Dendritic cell treated with granulocyte-macrophage colony-stimulating factor and Interleukin-4, amounts not matched to agents 40 ng/mL and 50 ng/mL, for 4 days (primary cell): ENCODE data around the gene GRM1.

Experiments used
- H3K27ac Mint-ChIP-seq: one replicate; pipeline ENCODE4 v1.8.0; 2022; ENCODE audit warnings: mild to moderate bottlenecking, mixed read lengths
- H3K27me3 Mint-ChIP-seq: one replicate; pipeline ENCODE4 v1.8.0; 2022; ENCODE audit warnings: mild to moderate bottlenecking, mixed read lengths
- H3K36me3 Mint-ChIP-seq: one replicate; pipeline ENCODE4 v1.8.0; 2022; ENCODE audit warnings: low read depth, mixed read lengths
- H3K4me1 Mint-ChIP-seq: one replicate; pipeline ENCODE4 v1.8.0; 2022; ENCODE audit warnings: low read depth, mixed read lengths
- H3K4me3 Mint-ChIP-seq: one replicate; pipeline ENCODE4 v1.8.0; 2022; ENCODE audit warnings: mild to moderate bottlenecking, moderate library complexity, mixed read lengths
- H3K9me3 Mint-ChIP-seq: one replicate; pipeline ENCODE4 v1.8.0; 2022; ENCODE audit warnings: mixed read lengths
- intact Hi-C: fragments of 100-400 bp; cut with micrococcal nuclease; formaldehyde crosslinking; loops from one replicate; pipeline ENCODE4 v1.15.0; 2022

The GRM1 gene

DNA sequence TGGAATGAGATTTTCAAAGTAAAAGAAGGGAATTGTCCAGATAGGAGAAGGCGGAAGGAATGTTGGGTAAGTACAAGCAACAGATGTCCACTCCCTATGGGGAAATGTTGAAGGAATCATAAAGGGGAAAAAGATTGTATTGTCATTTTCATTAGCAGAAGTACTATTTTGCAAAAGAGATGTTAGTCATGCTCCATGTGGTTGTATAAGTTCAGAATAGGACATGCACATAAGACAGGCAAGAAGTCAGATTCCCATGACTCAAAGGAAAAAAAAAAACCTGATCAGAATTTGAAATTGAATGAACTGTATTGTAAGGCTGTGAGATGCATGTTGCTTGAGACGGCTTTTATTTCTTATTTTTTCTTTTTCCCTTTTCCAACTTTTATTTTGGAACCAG lies 36.8 kb downstream of the GRM1 start:
- Mint-ChIP-seq H3K9me3 (no peaks in the 10 kb centered on the region), H3K4me1 (no peaks in the 10 kb centered on the region), H3K27ac (no peak overlapping the region), H3K4me3 (no peak overlapping the region), H3K36me3 (no peaks in the 10 kb centered on the region), H3K27me3 (no peaks in the 10 kb centered on the region)
- intact Hi-C loops: no loop called here

DNA sequence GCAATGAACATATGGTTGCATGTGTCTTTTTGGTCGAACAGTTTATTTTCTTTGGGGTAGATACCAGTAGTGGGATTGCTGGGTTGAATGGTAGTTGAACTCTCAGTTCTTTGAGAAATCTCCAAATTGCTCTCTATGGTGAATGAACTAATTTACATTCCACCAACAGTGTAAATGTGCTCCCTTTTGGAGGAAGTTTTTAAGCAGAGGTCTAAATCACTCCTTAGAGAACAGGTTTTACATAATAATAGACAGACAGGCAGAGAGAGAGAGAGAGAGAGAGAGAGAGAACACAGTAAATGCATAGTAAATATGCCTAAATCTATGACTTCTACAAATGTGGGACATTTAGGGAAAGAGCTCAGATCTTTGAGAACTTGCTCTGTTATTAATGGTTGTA lies 37.6 kb downstream of the GRM1 start:
- H3K27me3 Mint-ChIP-seq: no peaks in the 10 kb centered on the region
- intact Hi-C loops: no loop called here
- no peaks in the 10 kb centered on the region for H3K36me3 Mint-ChIP-seq
- no peak overlapping the region for H3K27ac Mint-ChIP-seq
- H3K4me1 Mint-ChIP-seq: no peaks in the 10 kb centered on the region
- no peaks in the 10 kb centered on the region for H3K9me3 Mint-ChIP-seq
- H3K4me3 Mint-ChIP-seq: no peak overlapping the region

DNA sequence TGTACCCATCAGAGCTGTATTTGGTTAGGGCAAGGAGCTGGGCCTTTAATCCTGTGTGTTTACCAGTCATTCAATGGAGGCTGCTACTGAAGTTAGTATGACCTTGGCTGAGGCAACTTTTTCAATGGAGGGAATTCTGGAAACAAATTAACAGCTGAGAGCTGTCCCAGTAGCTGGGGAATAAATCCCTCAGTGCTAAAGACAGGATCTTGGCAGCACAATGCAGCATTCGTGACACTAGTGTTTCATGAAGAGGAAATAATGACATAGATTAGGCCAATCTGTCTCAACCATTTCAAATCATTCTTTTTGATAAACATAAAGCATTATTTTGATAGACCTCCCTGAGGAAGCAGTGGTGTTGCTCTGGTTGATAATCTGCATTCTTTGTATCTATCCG lies 42.9 kb downstream of the GRM1 start:
- intact Hi-C loops: no loop called here
- Mint-ChIP-seq H3K27me3 (no peaks in the 10 kb centered on the region), H3K36me3 (no peaks in the 10 kb centered on the region), H3K4me1 (no peaks in the 10 kb centered on the region), H3K27ac (no peak overlapping the region), H3K9me3 (no peaks in the 10 kb centered on the region), H3K4me3 (no peak overlapping the region)

DNA sequence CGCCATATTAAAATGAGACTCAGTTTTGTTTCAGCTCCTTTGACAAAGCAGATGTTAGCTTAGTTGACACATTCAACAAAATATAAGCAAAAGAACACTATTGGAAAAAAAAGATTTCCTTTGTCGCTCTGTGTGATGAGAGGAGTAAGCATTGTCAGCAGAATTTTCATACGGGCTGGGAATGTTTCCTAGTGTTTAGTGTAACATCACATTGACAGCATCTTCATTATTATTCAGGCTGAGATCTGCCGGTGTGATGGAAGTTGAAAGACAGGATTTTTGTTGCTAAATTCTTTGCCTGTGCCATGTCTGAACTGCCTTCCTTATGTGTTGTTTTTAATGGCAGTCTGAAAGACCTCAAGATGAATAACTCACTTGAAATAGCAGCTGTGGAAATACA lies 49.1 kb downstream of the GRM1 start:
- H3K27me3 Mint-ChIP-seq: no peaks in the 10 kb centered on the region
- H3K4me3 Mint-ChIP-seq: no peak overlapping the region
- H3K27ac Mint-ChIP-seq: no peak overlapping the region
- intact Hi-C loops: no loop called here
- no peaks in the 10 kb centered on the region for H3K4me1 Mint-ChIP-seq
- no peaks in the 10 kb centered on the region for H3K36me3 Mint-ChIP-seq
- H3K9me3 Mint-ChIP-seq: no peaks in the 10 kb centered on the region

DNA sequence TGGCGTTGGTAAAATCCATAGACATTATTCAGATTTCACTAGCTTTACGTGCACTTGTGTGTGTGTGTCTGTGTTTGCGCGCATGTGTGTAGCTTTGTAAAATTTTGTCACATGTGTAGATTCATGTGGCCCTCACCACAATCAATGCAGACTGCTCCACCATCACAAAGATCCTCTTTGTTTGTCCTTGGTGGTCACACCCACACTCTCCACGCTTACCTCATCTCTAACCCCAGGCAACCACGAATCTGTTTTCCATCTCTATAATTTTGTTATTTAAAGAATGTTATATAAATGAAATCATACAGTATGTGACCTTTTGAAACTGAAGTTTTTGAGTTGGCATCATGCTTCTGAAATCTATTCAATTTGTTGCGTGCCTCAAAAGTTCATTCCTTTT lies 58.5 kb downstream of the GRM1 start:
- Mint-ChIP-seq H3K4me1 (no peaks in the 10 kb centered on the region), H3K27ac (no peak overlapping the region), H3K27me3 (no peaks in the 10 kb centered on the region), H3K9me3 (no peaks in the 10 kb centered on the region), H3K4me3 (no peak overlapping the region), H3K36me3 (no peaks in the 10 kb centered on the region)
- intact Hi-C loops: no loop called here

DNA sequence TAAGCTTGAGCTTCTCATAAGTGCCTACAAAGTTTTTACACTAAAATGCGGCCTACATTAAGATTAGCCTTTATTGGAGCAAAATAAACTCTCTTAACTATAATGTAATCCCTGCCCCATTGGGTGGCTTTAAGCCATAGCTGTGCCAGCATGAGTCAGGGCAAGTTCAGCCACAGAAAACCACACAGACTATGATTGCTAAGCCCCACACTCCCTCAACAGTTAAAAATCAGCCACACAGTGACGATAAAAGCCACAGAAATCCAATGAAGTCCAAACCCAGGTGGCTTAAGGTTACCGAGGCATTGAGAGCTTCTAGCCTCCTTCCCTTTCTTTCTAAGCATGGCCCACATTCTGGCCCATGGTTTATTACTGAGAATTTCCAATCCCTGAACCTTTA lies 61.6 kb downstream of the GRM1 start:
- Mint-ChIP-seq H3K36me3 (no peaks in the 10 kb centered on the region), H3K4me1 (no peaks in the 10 kb centered on the region), H3K27ac (no peak overlapping the region), H3K27me3 (no peaks in the 10 kb centered on the region), H3K4me3 (no peak overlapping the region), H3K9me3 (no peaks in the 10 kb centered on the region)
- intact Hi-C loops: no loop called here

DNA sequence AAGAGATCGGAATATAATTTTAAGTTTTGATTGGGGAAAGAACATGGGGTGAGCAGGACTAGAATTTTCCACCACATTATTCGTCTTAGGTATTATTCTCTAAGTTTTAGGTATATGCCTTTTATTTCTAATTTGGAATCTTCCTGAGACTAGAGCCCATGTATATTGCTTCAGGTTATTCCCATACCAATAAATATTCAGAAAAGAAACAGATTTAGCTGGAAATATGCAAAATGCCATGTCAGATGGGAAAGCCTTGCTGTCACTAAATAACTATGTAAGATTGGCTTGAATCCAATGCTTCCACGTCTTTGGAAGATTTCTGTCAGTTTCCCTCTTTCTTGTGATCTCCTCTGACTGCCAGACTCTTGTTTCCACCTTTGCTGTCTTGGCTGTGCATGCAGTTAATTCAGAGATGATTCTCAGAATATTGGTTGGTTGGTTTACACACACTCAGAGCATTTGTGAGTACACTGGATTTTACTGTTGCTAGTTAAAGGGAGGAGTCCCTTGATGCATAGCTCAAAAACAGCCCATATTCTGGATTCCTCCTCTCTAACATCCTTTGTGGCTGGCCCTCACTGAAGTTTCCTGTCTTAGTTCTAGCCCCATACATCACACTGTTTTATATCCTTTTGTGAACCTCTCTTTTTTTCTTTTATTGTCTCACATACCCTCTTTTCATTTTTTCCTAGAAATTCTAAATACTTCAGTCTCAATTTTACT lies 64.3 kb downstream of the GRM1 start:
- H3K9me3 Mint-ChIP-seq: no peaks in the 10 kb centered on the region
- no peak overlapping the region for H3K27ac Mint-ChIP-seq
- no peak overlapping the region for H3K4me3 Mint-ChIP-seq
- no peaks in the 10 kb centered on the region for H3K36me3 Mint-ChIP-seq
- no peaks in the 10 kb centered on the region for H3K27me3 Mint-ChIP-seq
- H3K4me1 Mint-ChIP-seq: no peaks in the 10 kb centered on the region
- intact Hi-C loops: no loop called here

DNA sequence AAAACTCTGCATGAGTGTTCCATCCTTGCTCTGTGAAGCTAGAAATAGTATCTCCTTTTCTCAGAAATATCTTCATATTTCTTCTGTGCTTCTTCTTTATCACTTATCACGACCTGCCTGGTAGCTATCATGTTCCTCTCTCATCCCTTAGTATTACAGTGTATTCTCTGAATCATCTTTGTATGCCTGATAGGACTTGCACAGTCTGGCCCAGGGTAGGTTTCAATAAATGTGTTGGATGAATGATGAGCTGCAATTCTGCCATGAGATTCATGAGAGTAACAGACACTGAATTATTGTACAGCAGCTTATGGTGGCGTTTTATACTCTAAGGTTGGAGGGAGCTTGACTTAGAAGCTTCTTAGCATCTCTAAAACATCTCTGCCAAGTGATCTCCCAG lies 66.6 kb downstream of the GRM1 start:
- Mint-ChIP-seq H3K27me3 (no peaks in the 10 kb centered on the region), H3K4me1 (no peaks in the 10 kb centered on the region), H3K36me3 (no peaks in the 10 kb centered on the region), H3K9me3 (no peaks in the 10 kb centered on the region), H3K4me3 (no peak overlapping the region), H3K27ac (no peak overlapping the region)
- intact Hi-C loops: no loop called here

DNA sequence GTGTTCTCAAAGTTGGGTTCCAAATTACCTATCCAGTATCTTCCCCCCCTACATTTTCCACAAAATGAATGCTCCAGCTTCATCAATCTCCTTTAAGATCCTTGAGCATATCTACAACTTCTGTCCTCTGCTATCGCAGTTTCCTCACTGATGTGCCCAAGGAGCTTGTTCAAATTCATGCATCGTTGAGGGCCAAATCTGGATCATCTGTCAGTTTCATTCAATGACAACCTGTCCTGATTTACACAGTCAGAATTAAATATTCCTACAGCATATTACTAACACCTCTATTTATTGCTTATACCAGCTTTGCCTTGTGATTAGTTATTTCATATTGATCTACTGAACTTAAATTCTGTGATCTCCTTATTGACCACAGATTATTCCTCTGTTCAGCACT lies 68.7 kb downstream of the GRM1 start:
- Mint-ChIP-seq H3K27ac (no peak overlapping the region), H3K4me1 (no peaks in the 10 kb centered on the region), H3K4me3 (no peak overlapping the region), H3K27me3 (no peaks in the 10 kb centered on the region), H3K9me3 (no peaks in the 10 kb centered on the region), H3K36me3 (no peaks in the 10 kb centered on the region)
- intact Hi-C loops: no loop called here

DNA sequence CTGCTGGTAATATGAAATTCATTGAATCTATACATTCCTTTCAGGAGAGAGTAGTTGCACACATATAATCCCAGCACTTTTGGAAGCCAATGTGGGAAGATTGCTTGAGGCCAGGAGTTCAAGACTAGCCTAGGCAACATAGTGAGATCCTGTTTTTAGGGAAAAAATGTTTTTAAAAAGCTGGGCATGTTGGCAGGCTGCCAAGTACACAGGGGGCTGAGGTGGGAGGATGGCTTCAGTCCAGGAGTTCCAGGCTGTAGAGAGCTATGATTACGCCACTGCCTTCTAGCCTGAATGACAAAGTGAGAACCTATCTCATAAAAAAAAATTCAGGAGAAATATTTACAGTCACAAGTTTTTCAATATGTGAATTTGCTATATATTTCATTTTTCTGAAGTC lies 71.9 kb downstream of the GRM1 start:
- intact Hi-C loops: no loop called here
- no peaks in the 10 kb centered on the region for H3K9me3 Mint-ChIP-seq
- no peaks in the 10 kb centered on the region for H3K27me3 Mint-ChIP-seq
- H3K4me3 Mint-ChIP-seq: no peak overlapping the region
- no peaks in the 10 kb centered on the region for H3K4me1 Mint-ChIP-seq
- H3K27ac Mint-ChIP-seq: no peak overlapping the region
- no peaks in the 10 kb centered on the region for H3K36me3 Mint-ChIP-seq

DNA sequence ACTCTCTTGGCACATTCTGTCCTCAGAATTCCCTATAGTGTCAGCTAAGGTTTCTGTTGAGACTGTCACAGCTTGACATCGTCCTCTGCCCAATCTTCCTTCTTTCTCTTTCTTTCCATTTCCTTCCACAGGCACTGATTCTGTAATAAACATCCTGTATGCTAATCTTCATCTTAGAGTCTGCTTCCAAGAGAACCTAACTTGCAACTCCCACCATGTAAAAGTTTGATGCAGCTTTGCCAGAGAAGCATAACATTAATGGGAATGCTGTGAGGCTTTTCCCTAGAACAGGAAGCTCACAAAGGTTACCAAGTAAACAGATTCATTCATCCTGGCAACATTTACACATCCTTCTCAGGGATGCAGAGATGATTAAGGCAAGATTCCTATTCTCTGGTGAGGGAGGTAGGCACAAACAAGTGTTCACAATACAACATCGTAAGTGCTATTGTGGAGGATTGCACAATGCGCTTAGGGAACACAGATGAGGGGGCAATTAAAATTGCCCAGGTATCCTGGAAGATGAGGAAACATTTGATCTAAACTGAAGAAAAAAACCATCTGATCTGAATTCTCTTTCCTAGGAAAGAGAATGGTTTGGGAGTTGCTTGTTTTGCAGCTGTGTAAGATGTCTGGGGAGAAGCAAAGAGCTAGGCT lies 74.7 kb downstream of the GRM1 start:
- no peaks in the 10 kb centered on the region for H3K4me1 Mint-ChIP-seq
- intact Hi-C loops: no loop called here
- no peaks in the 10 kb centered on the region for H3K36me3 Mint-ChIP-seq
- no peak overlapping the region for H3K4me3 Mint-ChIP-seq
- H3K27ac Mint-ChIP-seq: no peak overlapping the region
- peaks cover 5% of the 10 kb centered on the region for H3K9me3 Mint-ChIP-seq
- H3K27me3 Mint-ChIP-seq: no peaks in the 10 kb centered on the region

DNA sequence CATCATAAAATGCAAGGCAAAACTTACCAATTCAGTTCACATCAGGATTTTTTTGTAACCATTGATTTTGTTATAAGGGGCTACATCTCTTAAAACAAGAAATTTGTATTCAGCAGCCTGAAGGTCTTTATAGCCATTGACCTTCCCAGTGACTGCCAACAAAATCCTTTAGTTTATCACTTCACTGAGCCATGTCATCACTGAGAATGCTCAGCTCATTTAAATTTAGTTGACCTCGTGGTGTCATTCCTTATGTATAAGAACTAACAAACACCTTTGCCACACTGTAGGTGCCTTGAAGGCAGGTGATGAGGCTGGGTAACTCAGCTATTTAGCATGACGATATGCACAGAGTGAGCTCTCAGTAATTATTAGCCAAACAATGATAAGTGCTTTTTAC lies 77.7 kb downstream of the GRM1 start:
- peaks cover 26% of the 10 kb centered on the region for H3K9me3 Mint-ChIP-seq
- H3K4me1 Mint-ChIP-seq: no peaks in the 10 kb centered on the region
- no peak overlapping the region for H3K4me3 Mint-ChIP-seq

DNA sequence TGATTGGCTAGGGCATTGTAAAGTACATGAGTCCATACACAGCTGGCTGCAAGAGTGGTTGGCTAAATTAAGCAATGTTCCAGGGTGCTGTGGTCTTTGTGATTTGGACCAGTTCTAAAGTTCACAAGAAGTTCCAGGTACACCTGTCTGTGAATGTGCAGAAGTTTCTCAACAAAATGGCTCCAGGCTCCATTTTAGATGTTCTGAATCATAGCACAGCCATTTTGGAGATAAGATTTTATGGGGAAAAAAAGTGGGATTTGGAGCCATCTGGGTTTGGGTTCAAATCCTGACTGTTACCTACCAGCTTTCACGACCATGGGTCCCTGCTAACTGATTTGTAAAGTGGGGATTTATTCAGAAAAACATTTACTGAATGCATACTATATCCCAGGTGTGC lies 82.1 kb downstream of the GRM1 start:
- Mint-ChIP-seq H3K27ac (no peak overlapping the region), H3K27me3 (no peaks in the 10 kb centered on the region), H3K9me3 (peaks cover 26% of the 10 kb centered on the region), H3K4me3 (no peak overlapping the region), H3K36me3 (no peaks in the 10 kb centered on the region), H3K4me1 (no peaks in the 10 kb centered on the region)
- intact Hi-C loops: no loop called here

More for the DNA sequence above, 77.7 kb downstream of the GRM1 start:
- Mint-ChIP-seq H3K27me3 (no peaks in the 10 kb centered on the region), H3K36me3 (no peaks in the 10 kb centered on the region), H3K27ac (no peak overlapping the region)
- intact Hi-C loops: no loop called here

DNA sequence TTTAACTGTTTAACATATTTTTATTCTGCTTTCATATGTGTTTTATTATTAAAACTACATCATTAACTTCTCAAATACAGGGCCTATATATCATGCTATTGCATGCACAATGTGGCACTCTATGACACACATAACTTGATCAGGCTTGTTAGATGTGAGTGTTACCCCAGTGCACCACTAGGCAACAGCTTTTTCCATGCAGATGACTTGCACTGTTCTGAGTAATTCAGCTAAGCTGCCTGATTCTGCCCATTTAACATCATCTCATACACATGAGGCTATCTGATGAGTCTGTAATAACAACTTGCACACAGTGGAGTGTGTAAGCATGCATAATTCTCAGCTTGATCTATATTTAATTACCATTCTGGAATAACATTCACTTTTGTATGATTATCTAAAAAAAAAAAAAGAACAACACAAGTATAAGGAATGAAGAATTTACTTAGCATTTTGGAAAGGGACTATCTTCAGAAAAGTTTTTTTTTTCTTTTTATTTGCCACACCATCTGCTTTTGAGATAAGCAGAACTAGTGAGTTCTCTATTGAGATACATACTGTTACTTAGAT lies 83.1 kb downstream of the GRM1 start:
- H3K4me3 Mint-ChIP-seq: no peak overlapping the region
- intact Hi-C loops: no loop called here
- no peaks in the 10 kb centered on the region for H3K4me1 Mint-ChIP-seq
- peaks cover 26% of the 10 kb centered on the region for H3K9me3 Mint-ChIP-seq
- H3K27me3 Mint-ChIP-seq: no peaks in the 10 kb centered on the region
- no peaks in the 10 kb centered on the region for H3K36me3 Mint-ChIP-seq
- no peak overlapping the region for H3K27ac Mint-ChIP-seq
